HG02763 (cell line): ENCODE results near the gene PROM1.

Source experiments
- ATAC-seq: cut with Tn5 transposase; IDR thresholded peaks from one replicate; pipeline ENCODE4 v1.9.1; 2021; ENCODE audit warnings: mild to moderate bottlenecking, moderate library complexity; ENCODE audit not compliant: unreplicated experiment

Gene PROM1

GRCh38 chr4:15995826-15996225 is 88.0 kb downstream of the PROM1 start:
- ATAC-seq, result no peak

GRCh38 chr4:15992167-15992485 is 91.7 kb downstream of the PROM1 start:
- no peak for ATAC-seq

- ATAC-seq, result no peak
Observed at GRCh38 chr4:15990570-15991285, 93.1 kb downstream of the PROM1 start.

GRCh38 chr4:15989424-15989823 is 94.4 kb downstream of the PROM1 start:
- ATAC-seq, result no peak

- no peak for ATAC-seq
Observed at GRCh38 chr4:15988222-15988621, 95.6 kb downstream of the PROM1 start.

GRCh38 chr4:15986907-15987306 is 96.9 kb downstream of the PROM1 start:
- ATAC-seq, result no peak

GRCh38 chr4:15983610-15984009 is 100.2 kb downstream of the PROM1 start:
- no peak for ATAC-seq

- no peak for ATAC-seq
Observed at GRCh38 chr4:15982842-15983524, 100.8 kb downstream of the PROM1 start.

- no peak for ATAC-seq
Observed at GRCh38 chr4:15976456-15977447, 107.1 kb downstream of the PROM1 start.

GRCh38 chr4:15971068-15971801 is 112.6 kb downstream of the PROM1 start:
- ATAC-seq, result no peak

GRCh38 chr4:15968551-15969300 is 115.1 kb downstream of the PROM1 start:
- no peak for ATAC-seq

GRCh38 chr4:15965325-15965724 is 118.5 kb downstream of the PROM1 start:
- ATAC-seq, result no peak

- no peak for ATAC-seq
Observed at GRCh38 chr4:15964159-15964558, 119.7 kb downstream of the PROM1 start.

- peak; percentile 70 for ATAC-seq
Observed at GRCh38 chr4:15963576-15963975, 120.2 kb downstream of the PROM1 start.

- peak; percentile 45 for ATAC-seq
Observed at GRCh38 chr4:15963001-15963451, 120.8 kb downstream of the PROM1 start, which contains the start of gene FGFBP2. Gene FGFBP2, minus strand, starts transcription at chr4:15963175. Its CDS starts 46 bp downstream, at chr4:15963129.

GRCh38 chr4:15961781-15962510 is 121.9 kb downstream of the PROM1 start:
- ATAC-seq, result no peak

- no peak for ATAC-seq
Observed at GRCh38 chr4:15958562-15958961, 125.3 kb downstream of the PROM1 start.

- ATAC-seq, result peak; percentile 94
Observed at GRCh38 chr4:15956179-15956850, 127.5 kb downstream of the PROM1 start.

GRCh38 chr4:15955670-15956069 is 128.2 kb downstream of the PROM1 start:
- no peak for ATAC-seq
